B cell (primary cell): ENCODE data around the gene HOXD4.

ENCODE experiments used
- EZH2 ChIP-seq: IDR thresholded peaks from 2 replicates; pipeline ENCODE4 v1.6.1; 2012; ENCODE audit warnings: borderline replicate concordance, low read depth, mild to moderate bottlenecking, moderate library complexity, low read length; ENCODE audit not compliant: insufficient read depth, poor library complexity, severe bottlenecking
- TF ChIP-seq, protein P1 (sequence below): fragments of 200-600 bp; IDR thresholded peaks from one replicate; pipeline ENCODE4 v1.8.0; 2022; ENCODE audit warnings: antibody characterized with exemption, mild to moderate bottlenecking

DNA sequence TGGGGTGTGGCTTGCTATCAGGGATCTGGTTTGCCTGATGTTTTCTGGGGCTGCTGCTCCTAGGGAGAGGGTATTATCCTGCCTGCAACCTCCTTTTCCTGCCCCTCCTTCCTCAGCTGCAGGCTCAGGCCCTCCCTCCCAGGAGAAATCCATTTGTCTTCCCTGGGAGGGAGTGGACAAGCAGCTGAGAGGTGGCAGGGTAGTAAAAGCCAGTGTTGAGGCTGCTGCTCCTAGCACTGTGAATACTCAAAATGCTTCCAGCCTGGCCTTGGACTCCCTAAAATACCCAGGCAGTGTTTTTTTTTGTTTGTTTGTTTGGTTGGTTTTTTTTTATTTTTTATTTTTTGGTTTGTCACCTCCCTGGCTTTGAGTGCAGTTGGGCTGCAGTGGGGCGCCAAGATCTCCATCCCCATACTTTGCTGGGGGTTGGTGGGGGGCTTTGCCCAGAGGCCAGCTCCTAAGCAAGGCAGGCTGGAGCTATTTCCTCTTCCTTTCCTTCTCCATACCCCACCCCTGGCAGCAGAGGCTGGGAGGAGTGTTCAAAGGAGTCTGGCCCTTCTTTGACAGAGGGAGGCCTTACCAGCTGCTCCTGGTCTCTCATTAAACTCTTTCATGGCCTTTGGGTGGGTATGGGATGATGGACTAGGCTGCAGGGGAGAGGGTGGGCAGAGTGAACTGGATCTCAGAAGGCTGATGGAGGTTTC, 19.4 kb downstream of the HOXD4 start:
- TF ChIP-seq, protein P1, sequence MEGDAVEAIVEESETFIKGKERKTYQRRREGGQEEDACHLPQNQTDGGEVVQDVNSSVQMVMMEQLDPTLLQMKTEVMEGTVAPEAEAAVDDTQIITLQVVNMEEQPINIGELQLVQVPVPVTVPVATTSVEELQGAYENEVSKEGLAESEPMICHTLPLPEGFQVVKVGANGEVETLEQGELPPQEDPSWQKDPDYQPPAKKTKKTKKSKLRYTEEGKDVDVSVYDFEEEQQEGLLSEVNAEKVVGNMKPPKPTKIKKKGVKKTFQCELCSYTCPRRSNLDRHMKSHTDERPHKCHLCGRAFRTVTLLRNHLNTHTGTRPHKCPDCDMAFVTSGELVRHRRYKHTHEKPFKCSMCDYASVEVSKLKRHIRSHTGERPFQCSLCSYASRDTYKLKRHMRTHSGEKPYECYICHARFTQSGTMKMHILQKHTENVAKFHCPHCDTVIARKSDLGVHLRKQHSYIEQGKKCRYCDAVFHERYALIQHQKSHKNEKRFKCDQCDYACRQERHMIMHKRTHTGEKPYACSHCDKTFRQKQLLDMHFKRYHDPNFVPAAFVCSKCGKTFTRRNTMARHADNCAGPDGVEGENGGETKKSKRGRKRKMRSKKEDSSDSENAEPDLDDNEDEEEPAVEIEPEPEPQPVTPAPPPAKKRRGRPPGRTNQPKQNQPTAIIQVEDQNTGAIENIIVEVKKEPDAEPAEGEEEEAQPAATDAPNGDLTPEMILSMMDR = no peak
- TF ChIP-seq EZH2 = no peak
